ENCODE results near the gene NTN4.

DNA sequence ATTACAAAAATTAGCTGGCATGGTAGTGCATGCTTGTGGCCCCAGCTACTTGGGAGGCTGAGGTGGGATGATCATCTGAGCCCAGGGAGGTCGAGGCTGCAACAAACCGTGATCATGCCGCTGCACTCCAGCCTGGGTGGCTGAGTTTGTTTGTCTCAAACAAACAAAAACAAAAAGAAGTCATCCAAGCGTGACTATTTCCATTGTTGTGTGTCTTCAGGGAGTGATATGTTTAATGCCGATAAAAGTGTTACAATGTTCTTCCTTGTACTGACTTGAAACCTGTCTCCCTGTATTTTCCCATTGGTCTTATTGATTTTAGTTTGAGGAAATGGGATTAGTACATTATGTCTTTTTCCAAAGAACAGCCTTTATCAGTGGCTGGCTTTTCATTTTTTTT lies 163.7 kb downstream of the NTN4 start:
- TF ChIP-seq, protein P1, sequence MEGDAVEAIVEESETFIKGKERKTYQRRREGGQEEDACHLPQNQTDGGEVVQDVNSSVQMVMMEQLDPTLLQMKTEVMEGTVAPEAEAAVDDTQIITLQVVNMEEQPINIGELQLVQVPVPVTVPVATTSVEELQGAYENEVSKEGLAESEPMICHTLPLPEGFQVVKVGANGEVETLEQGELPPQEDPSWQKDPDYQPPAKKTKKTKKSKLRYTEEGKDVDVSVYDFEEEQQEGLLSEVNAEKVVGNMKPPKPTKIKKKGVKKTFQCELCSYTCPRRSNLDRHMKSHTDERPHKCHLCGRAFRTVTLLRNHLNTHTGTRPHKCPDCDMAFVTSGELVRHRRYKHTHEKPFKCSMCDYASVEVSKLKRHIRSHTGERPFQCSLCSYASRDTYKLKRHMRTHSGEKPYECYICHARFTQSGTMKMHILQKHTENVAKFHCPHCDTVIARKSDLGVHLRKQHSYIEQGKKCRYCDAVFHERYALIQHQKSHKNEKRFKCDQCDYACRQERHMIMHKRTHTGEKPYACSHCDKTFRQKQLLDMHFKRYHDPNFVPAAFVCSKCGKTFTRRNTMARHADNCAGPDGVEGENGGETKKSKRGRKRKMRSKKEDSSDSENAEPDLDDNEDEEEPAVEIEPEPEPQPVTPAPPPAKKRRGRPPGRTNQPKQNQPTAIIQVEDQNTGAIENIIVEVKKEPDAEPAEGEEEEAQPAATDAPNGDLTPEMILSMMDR (IDR thresholded peaks at IDR 0.05), result no peak
- peak; percentile 30 for TF ChIP-seq POLR2AphosphoS5 (IDR thresholded peaks at IDR 0.05)
- no peak for TF ChIP-seq POLR2A (IDR thresholded peaks at IDR 0.05)

All from prostate gland (tissue), 2 donors.